ENCODE results near the gene ABHD2. TPM values are rescaled to one million over a fixed set of nuclear protein-coding genes. Genes with fewer than 3 reads are reported as not detected.

ABHD2 gene
- total RNA-seq, 1 experiment from 2014 or later, result 148 TPM

- intact Hi-C loops (cut with micrococcal nuclease; ENCODE audit: unreplicated experiment), result loop anchor here (2.0 to 5.0 kb wide), 2 partner anchors 42 to 72 kb away; partner anchors contain the start of gene ABHD2
- H3K27ac ChIP-seq, result peak overlapping the region; percentile 40
- no TSS peak for BruUV-seq (replicated peaks)
- H3F3A ChIP-seq (ENCODE audit: insufficient read depth, low read depth), result peaks cover 21% of the 10 kb centered on the region
- H3K9me2 ChIP-seq (ENCODE audit: insufficient read depth), result no peaks in the 10 kb centered on the region
- TF ChIP-seq EZH2 (IDR thresholded peaks at IDR 0.05; ENCODE audit: low read depth) (no peak), CTCF (conservative IDR thresholded peaks at IDR 0.05) (peak; percentile 81)
- peak in 1 of 2 experiments; percentile 54 for DNase-seq
- no peaks in the 10 kb centered on the region for H3K27me3 ChIP-seq (ENCODE audit: insufficient read depth, low read depth)
- peaks cover 38% of the 10 kb centered on the region for H3K36me3 ChIP-seq (ENCODE audit: low read depth)
- ChIA-PET POLR2A (ENCODE audit: unreplicated experiment) (interaction anchor here (0.6 to 0.7 kb wide), 2 partner anchors 12 to 369 kb away, joined by 4 to 11 read pairs; no protein-coding TSS in a partner anchor), CTCF (interaction anchor here (0.5 to 1.4 kb wide), 14 partner anchors 9 to 1319 kb away, joined by 3 to 12 read pairs (median 4); partner anchors contain the start of gene ABHD2)
- H3K4me1 ChIP-seq (replicated peaks; ENCODE audit: insufficient read depth), result peaks cover 51% of the 10 kb centered on the region
- H3K79me2 ChIP-seq (ENCODE audit: low read depth), result peaks cover 7% of the 10 kb centered on the region; the same call in 1 of the 2 replicates
- no peak overlapping the region; the same call in 1 of the 2 replicates for H2AFZ ChIP-seq
- H3K4me3 ChIP-seq, result no peak overlapping the region
- H3K9me3 ChIP-seq (ENCODE audit: insufficient read depth, low read depth), result no peaks in the 10 kb centered on the region
- H3K4me2 ChIP-seq, result peak overlapping the region; percentile 7; the same call in 1 of the 2 replicates
- no peaks in the 10 kb centered on the region for H4K20me1 ChIP-seq (ENCODE audit: insufficient read depth)
These were observed 41.0 kb downstream of the ABHD2 start for GRCh38 chr15:89129123-89129815.

GRCh38 chr15:89129816-89130134 is 41.5 kb downstream of the ABHD2 start:
- POLR2A ChIA-PET (ENCODE audit: unreplicated experiment), result interaction anchor here (0.6 to 0.7 kb wide), 2 partner anchors 12 to 369 kb away, joined by 4 to 11 read pairs; no protein-coding TSS in a partner anchor
- no peak overlapping the region for H3K4me3 ChIP-seq
- peak overlapping the region; percentile 40; the same call in 1 of the 2 replicates for H3K27ac ChIP-seq
- DNase-seq, result no peak
- peaks cover 5% of the 10 kb centered on the region; the same call in 1 of the 2 replicates for H3K79me2 ChIP-seq (ENCODE audit: low read depth)
- intact Hi-C loops (cut with micrococcal nuclease; ENCODE audit: unreplicated experiment), result loop anchor here (2.0 to 5.0 kb wide), 2 partner anchors 42 to 73 kb away; partner anchors contain the start of gene ABHD2
- H2AFZ ChIP-seq, result no peak overlapping the region
- H3K36me3 ChIP-seq (ENCODE audit: low read depth), result peaks cover 36% of the 10 kb centered on the region
- H3K9me2 ChIP-seq (ENCODE audit: insufficient read depth), result no peaks in the 10 kb centered on the region
- no peaks in the 10 kb centered on the region for H3K27me3 ChIP-seq (ENCODE audit: insufficient read depth, low read depth)
- peaks cover 21% of the 10 kb centered on the region for H3F3A ChIP-seq (ENCODE audit: insufficient read depth, low read depth)
- H3K4me2 ChIP-seq, result peak overlapping the region; percentile 7; the same call in 1 of the 2 replicates
- no peaks in the 10 kb centered on the region for H4K20me1 ChIP-seq (ENCODE audit: insufficient read depth)
- no peak for TF ChIP-seq CTCF (conservative IDR thresholded peaks at IDR 0.05)
- no peak for TF ChIP-seq EZH2 (IDR thresholded peaks at IDR 0.05; ENCODE audit: low read depth)
- peaks cover 51% of the 10 kb centered on the region for H3K4me1 ChIP-seq (replicated peaks; ENCODE audit: insufficient read depth)
- CTCF ChIA-PET, result interaction anchor here (0.6 to 1.4 kb wide), 9 partner anchors 9 to 1319 kb away, joined by 3 to 6 read pairs (median 4); partner anchors contain the start of gene ABHD2
- no peaks in the 10 kb centered on the region for H3K9me3 ChIP-seq (ENCODE audit: insufficient read depth, low read depth)
- no TSS peak for BruUV-seq (replicated peaks)

- ChIA-PET CTCF (interaction anchor here (0.6 to 1.4 kb wide), 6 partner anchors 10 to 225 kb away, joined by 3 to 6 read pairs (median 4); partner anchors contain the start of gene ABHD2), POLR2A (ENCODE audit: unreplicated experiment) (no interaction called here)
- intact Hi-C loops (cut with micrococcal nuclease; ENCODE audit: unreplicated experiment), result no loop called here
- BruUV-seq (replicated peaks), result no TSS peak
- TF ChIP-seq EZH2 (IDR thresholded peaks at IDR 0.05; ENCODE audit: low read depth), result no peak
- TF ChIP-seq CTCF (conservative IDR thresholded peaks at IDR 0.05), result no peak
- Histone ChIP-seq H3K4me1 (replicated peaks; ENCODE audit: insufficient read depth) (peaks cover 51% of the 10 kb centered on the region), H3K79me2 (ENCODE audit: low read depth) (peaks cover 5% of the 10 kb centered on the region; the same call in 1 of the 2 replicates), H3K4me2 (no peak overlapping the region), H3K9me3 (ENCODE audit: insufficient read depth, low read depth) (no peaks in the 10 kb centered on the region), H3F3A (ENCODE audit: insufficient read depth, low read depth) (peaks cover 21% of the 10 kb centered on the region), H3K4me3 (no peak overlapping the region), H3K27ac (no peak overlapping the region), H4K20me1 (ENCODE audit: insufficient read depth) (no peaks in the 10 kb centered on the region), H3K27me3 (ENCODE audit: insufficient read depth, low read depth) (no peaks in the 10 kb centered on the region), H3K9me2 (ENCODE audit: insufficient read depth) (no peaks in the 10 kb centered on the region), H3K36me3 (ENCODE audit: low read depth) (peaks cover 33% of the 10 kb centered on the region), H2AFZ (no peak overlapping the region)
- DNase-seq, result no peak
These were observed 41.9 kb downstream of the ABHD2 start for GRCh38 chr15:89130201-89130600.
